NCI-H2171 treated with DMSO at 0.1 percent for 48 hours (cell line): ENCODE results near the gene TMEM131.

Source experiments
- DNase-seq: peaks from one replicate; lab custom pipeline; 2025; lab: John Stamatoyannopoulos, UW

TMEM131 gene

DNA sequence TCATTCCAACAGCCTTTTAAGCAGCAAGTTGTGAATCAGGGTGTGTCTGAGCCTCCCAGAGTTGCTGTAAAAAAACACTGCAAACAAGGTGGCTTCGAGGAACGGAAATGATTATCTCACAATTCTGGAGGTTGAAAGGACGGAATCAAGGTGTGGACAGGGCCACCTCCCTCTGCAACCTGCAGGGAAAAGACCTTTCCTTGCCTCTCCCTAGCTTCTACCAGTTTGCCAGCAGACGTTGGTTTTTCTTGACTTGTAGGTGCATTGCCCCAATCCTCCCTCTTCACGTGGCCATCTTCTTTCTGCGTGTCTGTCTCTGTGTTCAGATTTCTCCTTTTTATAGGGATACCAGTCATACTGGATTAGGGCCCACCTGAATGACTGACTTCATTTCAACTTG lies 24.8 kb upstream of the TMEM131 start:
- no peak for DNase-seq

DNA sequence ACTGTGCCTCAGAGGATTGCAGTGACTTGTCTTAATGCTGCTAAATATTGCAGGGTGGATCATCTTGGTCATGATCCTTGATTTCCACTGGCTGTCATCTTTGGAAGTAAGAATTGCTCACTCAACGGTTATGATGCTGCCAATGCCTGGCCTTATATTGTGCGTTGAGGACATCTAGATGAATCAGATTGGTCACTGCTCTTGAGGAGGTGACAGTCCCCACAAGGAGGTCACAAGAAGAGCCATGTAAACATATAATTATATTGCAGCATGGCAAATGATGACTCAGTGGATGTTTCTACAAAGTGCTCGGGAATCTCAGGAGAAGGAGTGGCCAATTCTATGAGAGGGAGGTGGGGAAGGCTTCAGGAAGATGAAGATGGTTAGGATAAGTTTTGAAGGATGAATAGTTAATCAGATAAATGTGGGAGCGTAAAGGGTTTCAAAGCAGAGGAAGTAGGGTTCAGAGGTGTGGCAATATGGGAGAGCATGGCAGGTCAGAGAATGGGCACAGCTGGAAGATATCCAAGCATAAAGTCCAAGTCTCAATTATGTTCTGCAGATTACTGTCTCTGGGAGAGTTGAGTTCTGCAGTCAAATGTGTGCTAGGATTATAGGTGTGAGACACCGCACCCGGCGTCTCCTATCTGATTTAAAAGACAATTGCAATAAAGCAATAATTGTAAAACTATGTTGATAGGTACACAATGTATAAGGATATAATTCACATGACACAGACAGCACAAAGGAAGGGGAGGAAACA lies 21.3 kb upstream of the TMEM131 start:
- DNase-seq, result no peak

DNA sequence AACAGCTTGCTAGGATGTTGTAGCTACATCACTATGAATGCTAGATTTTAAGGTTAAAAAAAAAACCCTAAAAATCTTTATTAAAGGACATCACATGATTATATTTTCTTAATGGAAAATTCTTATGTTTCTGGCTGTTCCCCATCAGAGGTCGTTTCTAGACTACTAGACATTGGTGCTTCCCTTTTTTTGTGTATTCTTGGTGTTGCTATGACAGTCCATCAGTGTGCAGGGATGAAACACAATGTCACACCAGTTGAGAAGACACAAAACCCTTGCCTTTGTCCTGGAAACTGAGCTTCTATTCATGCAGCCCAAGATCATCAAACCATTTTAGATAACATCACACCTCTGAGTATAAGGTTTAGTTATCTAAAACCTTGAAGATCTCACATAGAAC lies 19.9 kb upstream of the TMEM131 start:
- DNase-seq, result no peak

DNA sequence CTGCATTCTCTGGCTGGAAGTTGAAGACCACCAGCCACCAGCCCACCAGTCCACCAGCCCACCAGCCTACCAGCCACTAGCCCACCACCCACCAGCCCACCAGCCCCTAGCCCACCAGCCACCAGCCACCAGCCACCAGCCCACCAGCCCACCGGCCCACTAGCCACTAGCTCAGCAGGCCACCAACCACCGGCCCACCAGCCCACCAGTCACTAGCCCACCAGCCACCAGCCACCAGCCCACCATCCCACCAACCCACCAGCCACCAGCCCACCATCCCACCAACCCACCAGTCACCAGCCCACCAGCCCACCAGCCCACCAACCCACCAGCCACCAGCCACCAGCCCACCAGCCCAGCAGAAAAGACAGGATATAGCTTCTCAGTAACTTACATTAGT lies 18.6 kb upstream of the TMEM131 start:
- DNase-seq, result no peak

DNA sequence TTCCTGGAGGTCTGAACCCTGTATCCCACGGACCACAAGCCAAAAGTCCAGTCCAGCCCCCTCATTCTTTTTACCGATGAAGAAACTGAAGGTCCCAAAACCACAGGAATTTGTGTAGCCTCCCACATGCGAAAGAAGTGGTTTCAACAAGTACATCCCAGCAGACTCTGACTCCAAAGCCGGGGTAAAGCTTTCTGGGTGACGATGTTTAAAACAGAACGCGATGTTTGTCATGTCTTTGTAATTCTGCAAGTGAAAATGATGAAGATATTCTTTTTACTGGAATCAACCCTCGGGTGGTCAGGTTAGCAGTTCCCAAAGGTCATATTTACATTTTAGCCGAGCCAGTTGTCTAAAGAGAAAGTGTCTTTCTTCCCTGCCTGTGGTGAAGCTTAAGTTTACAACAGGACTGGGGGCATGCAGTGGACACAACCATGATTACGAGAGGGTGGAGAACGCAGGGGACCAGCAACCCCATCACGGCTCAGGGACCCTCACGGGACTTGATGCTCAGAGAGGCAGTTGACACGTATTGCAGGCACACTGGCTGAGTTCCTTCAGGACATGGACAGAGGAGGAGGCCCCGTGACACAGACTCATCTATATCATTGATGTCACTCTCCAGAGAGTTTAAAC lies 17.8 kb upstream of the TMEM131 start:
- no peak for DNase-seq

DNA sequence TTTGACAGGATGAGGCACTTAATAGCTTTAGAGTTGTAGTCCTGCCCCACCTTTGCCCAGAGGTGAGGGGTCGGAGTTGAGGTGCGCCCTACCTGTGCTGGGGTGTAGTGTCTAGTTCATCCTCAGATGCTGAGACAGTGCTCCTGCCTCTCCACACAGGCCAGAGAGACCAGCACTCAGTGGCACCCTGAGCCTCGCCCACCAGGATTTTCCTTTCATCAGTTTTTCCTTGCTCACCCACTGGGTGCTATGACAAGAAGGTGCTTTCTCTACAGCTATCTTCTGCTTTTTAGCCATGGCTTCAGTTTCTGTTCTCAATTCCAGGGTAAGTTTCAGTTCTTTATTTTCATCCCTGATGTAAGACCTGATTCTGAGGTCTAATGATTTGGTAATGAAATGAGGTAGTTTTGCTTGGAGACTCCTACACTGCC lies 16.8 kb upstream of the TMEM131 start:
- DNase-seq, result no peak

DNA sequence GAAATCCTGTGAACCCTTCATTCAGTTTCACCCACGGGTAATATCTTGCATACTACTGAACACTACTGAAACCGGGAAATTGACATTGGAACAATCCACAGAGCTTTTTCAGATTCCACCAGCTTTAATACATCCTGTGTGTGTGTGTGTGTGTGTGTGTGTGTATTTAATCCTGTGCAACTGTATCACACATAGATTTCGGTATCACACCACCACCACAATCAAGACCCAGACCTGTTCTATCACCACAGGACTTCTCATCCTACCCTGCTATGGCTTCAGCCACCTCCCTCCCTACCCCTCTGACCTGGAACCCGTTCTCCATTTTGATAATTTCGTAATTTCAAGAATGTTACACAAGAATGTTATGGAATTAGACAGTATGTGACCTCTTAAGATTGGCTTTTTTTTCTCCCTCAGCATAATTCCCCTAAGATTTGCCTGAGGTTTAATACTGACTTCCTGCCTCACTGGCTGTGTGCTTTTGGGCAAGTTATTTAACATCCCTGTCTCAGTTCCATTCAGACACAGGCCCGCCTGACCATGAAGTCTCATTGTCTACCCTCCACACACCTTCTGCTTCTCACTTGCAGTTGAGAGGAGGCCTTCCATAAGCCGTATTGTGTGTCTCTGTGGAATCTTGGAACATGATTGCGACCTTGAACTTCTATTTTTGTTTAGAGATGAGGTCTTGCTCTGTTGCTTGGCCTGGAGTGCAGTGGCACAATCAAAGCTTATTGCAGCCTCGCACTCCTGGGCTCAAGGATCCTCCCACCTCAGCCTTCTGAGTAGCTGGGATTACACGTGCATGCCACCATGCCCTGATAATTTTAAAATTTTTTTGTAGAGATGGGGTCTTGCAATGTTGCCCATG lies 14.4 kb upstream of the TMEM131 start:
- DNase-seq, result no peak

DNA sequence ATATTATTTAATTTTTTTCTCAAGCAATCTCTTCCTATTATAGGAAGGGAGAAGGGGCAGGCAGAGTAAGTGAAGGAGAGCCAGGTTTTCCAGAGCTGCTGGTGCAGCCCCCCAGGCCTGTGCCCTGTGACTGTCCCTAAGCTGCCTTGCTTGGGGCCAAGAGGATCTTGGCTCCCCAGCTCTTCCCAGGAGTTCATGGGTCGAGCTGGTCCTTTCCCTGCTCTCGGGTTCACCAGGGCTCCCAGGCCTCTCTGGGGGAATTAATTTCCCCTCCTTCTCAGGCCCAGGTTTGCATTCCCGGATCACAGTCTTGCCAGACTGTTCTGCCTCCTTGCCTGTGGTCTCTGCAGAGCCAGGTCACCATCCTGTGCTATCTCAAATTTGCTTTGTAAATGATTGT lies 12.7 kb upstream of the TMEM131 start:
- no peak for DNase-seq

DNA sequence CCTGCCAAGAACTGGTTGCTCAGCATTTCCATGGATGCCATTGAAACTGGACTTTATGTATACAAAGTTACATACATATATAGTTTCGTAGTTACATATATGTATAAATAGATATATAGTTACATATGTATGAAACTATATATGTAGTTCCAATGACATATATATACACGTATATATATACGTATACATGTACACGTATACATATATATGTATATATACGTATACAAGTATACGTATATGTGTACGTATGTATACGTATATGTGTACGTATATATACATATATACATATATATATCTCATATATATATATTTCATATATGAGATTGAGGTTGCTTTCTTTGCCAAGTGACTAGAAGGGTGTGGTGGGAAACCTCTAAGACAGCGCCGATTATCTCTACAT lies 10.6 kb upstream of the TMEM131 start:
- DNase-seq, result no peak

DNA sequence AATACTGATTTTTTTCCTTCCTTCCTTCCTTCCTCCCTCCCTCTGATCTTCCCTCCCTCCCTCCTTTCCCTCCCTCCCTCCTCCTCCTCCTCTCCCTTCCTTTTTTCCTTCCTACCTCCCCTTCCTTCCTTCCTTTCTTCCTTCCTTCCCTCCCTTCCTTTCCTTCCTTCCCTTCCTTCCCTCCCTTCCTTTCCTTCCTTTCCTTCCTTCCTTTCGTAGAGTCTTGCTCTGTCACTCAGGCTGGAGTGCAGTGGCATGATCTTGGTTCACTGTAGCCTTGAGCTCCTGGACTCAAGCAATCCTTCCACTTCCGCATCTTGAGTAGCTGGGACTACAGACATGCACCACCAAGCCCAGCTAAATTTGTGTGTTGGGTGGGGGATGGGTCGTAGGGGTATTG lies 8.9 kb upstream of the TMEM131 start:
- no peak for DNase-seq

DNA sequence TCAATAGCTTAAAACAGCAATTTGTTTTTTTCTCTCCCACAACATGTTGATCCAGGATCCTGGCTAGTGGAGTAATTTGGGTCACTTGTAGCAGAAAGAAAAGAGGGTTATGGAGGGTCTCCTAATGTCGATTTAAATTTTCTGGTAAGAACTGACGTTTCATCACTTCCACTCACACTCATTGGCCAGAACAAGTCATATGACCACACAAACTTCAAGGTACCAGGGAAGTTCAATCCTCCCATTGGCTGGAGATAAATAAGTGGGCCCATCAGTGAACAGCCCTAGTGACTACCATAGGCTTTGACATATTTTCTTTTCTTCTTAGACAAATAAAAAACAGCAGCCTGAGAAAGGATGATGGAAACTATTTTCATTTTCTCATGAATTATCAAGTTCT lies 8.3 kb upstream of the TMEM131 start:
- no peak for DNase-seq

DNA sequence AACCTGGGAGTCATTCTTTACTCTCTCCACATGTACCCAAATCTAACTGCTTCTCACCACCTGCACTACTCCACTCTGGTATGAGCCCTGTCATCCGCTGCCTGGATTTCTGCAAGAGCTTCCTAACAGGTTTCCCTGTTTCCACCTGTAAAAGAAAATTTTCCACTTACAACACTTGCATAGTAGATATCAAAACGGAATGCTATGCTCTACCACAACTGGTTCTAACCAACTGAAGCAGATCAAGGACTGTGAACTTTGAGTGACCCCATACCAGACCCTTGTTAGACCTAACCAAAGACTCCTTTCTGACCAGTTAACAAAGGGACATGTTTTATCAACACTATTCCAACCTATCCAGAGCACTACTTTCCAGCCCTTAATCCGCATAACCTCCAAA lies 3.8 kb upstream of the TMEM131 start:
- no peak for DNase-seq

DNA sequence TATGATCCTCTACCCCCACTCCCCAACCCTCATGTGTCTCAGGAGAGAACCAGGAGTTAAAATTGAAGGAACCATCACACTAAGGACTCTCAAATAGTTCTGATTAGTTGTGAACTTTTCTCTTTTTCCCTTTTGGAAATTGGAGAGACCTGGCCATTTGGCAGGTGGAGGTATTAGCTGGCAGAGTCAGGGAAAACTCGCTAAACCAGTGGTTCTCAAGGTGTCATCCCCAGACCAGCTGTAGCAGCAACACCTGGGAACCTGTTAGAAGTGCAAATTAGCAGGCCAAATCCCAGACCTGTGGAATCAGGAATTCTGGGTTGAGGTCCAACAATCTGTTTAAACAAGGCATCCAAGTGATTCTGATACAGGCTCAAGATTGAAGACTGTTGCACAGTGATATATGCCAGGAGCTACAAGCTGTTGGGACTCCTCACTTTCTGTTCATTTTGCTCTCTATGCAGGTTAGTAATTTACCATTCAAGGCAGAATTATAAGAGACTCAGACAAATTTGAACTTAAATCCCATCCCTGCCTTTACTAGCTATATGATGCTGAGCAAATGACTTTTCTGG lies 2.8 kb upstream of the TMEM131 start:
- peak; percentile 18 for DNase-seq

DNA sequence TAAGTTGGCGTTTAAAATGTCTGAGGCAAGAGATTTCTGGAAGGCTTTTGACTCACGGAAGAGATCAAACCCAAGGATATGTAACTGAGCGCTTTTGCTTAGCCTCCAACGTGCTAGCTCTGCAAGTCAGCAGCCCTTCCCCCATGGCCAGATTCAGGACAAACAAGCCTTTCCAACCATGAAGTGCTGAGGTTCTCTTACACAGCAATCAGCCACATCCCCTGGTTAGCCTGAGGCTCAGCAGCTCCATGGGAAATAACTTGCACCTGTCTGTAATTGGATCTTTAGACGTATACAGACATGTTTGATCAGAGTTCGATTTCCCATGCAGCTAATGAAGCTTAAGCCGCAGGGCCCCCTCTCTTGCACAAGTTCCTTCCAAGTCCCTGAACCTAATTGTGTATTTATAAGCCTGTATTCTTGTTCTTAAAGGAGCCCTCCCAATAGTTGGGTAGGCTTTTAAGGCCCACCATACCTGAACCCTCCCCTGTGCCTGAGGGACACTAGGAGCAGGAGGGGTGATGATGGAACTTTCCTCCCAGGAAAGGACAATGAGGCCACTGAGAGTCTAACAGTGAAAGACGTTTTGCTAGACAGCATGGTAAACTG lies 2.1 kb upstream of the TMEM131 start:
- peak; percentile 78 for DNase-seq

DNA sequence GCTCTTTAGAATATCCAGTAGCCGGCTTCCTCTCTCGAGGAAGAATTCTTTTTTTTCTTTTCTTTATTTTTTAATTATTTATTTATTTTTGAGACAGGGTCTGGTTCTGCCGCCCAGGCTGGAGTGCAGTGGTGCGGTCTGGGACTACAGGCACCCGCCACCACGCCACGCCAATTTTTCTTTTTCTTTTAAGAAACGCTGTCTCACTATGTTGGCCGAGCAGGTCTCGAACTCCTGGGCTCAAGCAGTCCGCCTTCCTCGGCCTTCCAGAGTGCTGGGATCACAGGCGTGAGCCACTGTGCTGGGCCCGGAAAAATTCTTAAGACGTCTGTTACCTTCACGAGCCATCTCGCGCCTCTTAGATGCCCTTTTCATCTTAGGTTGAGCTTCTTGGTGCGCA lies 931 bp upstream of the TMEM131 start:
- DNase-seq, result no peak

DNA sequence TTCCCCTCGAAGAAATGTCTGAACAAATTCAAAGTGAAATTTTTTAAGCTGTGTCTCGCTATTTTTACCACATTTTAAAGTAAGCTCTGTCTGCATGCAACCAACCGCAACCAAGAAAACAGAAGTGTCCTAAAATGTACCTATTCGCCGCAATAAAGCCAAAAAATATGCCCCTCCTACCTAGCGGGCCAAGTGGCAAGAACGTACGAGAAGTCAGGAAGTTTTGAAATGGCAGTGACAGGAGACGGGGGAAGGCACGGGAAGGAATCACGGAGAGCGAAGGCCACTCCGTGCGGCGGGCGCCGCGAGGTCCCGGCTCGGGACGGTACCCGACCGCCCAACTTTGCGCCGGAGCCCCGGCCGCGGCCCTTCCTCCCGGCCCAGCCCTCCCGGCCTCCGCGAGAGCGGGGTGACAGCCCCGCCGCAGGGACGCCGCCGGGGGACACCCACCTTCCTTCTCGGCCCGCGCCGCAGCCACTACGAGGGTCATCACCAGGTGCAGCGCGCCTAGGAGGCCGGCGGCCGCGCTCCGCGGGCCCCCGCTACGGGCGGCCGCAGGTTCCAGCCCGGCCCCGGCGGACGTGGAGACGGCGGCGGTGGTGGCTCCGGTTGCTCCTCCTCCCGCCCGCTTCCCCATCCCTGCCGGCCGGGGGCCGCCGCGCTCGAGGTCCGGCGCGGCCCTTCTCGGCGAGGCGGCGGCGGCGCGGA lies 568 bp downstream of the TMEM131 start:
- peak; percentile 65 for DNase-seq

DNA sequence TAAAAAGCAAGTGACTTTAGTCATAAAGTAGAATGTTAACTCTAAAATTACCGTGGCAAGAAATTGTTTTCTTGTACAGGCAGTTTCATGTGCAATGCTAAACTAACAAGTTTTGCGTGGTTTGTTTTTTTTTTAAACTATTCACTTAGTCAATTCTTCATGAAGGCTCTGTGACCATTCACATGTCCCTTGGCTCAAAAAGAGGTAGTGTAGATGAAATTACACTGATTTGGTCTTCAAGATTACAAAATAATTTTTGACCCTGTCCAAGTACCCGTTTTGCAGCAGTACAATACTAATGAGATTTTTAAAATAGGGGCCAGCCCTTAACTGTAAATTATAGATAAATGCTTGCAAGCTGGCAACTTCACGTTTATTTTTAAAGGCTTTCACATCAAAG lies 1.3 kb downstream of the TMEM131 start:
- no peak for DNase-seq

DNA sequence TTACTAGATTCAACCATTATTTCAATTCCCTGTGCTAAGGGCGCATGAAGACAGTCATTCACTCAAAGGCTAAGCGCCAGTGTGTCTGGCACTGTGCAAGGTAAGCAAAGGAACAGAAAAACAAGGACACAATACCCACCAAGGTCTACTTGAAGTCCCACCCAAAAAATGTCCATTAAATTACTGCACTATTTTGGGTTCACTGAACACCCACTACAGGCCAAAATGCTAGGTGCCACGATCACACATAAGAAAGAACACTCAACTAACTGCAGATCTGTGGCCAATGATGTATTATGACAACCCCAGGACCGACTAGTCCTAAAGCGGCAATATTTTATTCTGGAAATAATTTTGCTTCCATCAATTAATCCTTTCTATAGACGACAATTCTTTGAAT lies 1.8 kb downstream of the TMEM131 start:
- no peak for DNase-seq

DNA sequence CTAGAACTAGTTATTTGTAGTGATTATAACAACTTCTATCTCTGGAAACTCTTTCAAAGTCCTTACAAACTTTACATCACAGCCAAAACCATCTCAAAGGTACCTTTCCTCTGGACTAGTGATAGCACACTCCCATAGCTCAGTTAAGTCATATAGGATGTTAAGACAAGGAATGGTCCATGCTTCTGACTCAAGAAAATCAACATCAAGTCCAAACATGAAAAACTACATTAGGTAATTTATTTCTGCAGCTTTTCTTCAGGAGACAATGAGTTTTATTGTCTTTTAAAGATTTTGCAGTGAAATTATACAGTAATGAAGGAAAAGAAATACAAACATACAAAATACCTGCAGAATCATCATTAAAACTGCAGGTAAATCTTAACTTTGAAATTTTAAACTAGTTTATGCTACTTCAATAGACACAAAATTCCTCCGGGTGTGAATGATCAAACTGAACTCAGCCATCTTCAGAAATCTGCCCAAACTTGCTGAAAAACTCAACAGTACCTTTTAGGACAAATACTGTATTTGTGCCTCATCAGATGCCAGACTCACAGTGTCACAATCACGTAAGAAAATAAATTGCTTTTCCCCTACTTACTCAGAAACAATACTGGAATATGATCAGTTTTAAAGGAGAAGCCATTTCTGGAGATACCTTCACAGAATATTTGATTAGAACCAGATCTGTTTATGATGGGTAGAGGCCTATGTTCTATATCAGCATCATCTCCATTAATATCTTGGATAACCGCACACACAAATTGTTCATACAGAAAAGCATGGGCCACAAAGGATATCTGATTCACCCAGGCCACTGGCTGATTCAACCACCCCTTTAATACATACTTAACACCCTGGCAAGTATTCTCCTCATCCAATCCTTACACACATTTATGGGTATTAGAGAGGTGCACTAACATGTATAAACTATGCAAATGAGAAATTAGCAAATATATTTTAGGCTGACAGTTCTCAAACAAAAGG lies 2.6 kb downstream of the TMEM131 start:
- no peak for DNase-seq
